Limb (tissue), 2 donors: ENCODE data around the gene ZCCHC7.

Experiments
- DNase-seq, 2 donors: peaks; one replicate each; pipeline ENCODE4 v3.0.0-alpha.2; 2016; ENCODE audit errors: extremely low spot score in 2 of 2

ZCCHC7 gene

GRCh38 chr9:37336150-37336549, 215.8 kb downstream of the ZCCHC7 start:
- no peak for DNase-seq

- DNase-seq, result no peak
Observed at GRCh38 chr9:37337301-37337890, 217.0 kb downstream of the ZCCHC7 start.

GRCh38 chr9:37338218-37338617, 217.8 kb downstream of the ZCCHC7 start:
- DNase-seq, result no peak

- no peak for DNase-seq
Observed at GRCh38 chr9:37339923-37340322, 219.5 kb downstream of the ZCCHC7 start.

GRCh38 chr9:37340961-37341360, 220.6 kb downstream of the ZCCHC7 start:
- DNase-seq, result no peak

- DNase-seq, result no peak
Observed at GRCh38 chr9:37341704-37342103, 221.3 kb downstream of the ZCCHC7 start.

- no peak for DNase-seq
Observed at GRCh38 chr9:37342493-37342892, 222.1 kb downstream of the ZCCHC7 start.

- DNase-seq, result no peak
Observed at GRCh38 chr9:37342895-37343294, 222.5 kb downstream of the ZCCHC7 start.

- no peak for DNase-seq
Observed at GRCh38 chr9:37343724-37344123, 223.3 kb downstream of the ZCCHC7 start.

GRCh38 chr9:37345038-37345437, 224.7 kb downstream of the ZCCHC7 start:
- no peak for DNase-seq

GRCh38 chr9:37348917-37349316, 228.5 kb downstream of the ZCCHC7 start:
- DNase-seq, result no peak

GRCh38 chr9:37350486-37351190, 230.3 kb downstream of the ZCCHC7 start:
- DNase-seq, result no peak

GRCh38 chr9:37353791-37354190, 233.4 kb downstream of the ZCCHC7 start:
- no peak for DNase-seq

GRCh38 chr9:37362430-37362829, 242.1 kb downstream of the ZCCHC7 start:
- no peak for DNase-seq

GRCh38 chr9:37363124-37363523, 242.8 kb downstream of the ZCCHC7 start:
- DNase-seq, result no peak

- DNase-seq, result no peak
Observed at GRCh38 chr9:37364136-37364535, 243.8 kb downstream of the ZCCHC7 start.

GRCh38 chr9:37364751-37365360, 244.5 kb downstream of the ZCCHC7 start:
- no peak for DNase-seq

- DNase-seq, result no peak
Observed at GRCh38 chr9:37369671-37370070, 249.3 kb downstream of the ZCCHC7 start.

- DNase-seq, result no peak
Observed at GRCh38 chr9:37370282-37370681, 249.9 kb downstream of the ZCCHC7 start.

- DNase-seq, result no peak
Observed at GRCh38 chr9:37370968-37371563, 250.7 kb downstream of the ZCCHC7 start.

GRCh38 chr9:37371565-37372464, 251.4 kb downstream of the ZCCHC7 start:
- DNase-seq, result no peak

GRCh38 chr9:37372839-37373238, 252.5 kb downstream of the ZCCHC7 start:
- DNase-seq, result no peak
